SK-N-SH (cell line): ENCODE results near the gene NT5M. TPM values are rescaled to one million over a fixed set of nuclear protein-coding genes. Genes with fewer than 3 reads are reported as not detected.

Experiments used
- CTCF ChIA-PET: fragments of 300-600, 350-600 bp; formaldehyde crosslinking; extraction: SDS; loops from one replicate; lab custom pipeline; 2021; lab: Yijun Ruan, JAX
- POLR2A ChIA-PET: fragments of 350-600 bp; sonication (Branson Sonifier 250); formaldehyde crosslinking; extraction: SDS; loops from one replicate; lab custom pipeline; 2020; ENCODE audit warnings: antibody characterized with exemption, inconsistent platforms; lab: Yijun Ruan, JAX
- DNase-seq: peaks from one replicate; pipeline ENCODE4 v3.0.0; 2012
- H2AFZ ChIP-seq: fragments of 200-600 bp; sonication (generic); 2 replicates; pipeline ENCODE4 v1.8.1; 2016; ENCODE audit warnings: antibody characterized with exemption, mild to moderate bottlenecking, low read depth
- H3F3A ChIP-seq: fragments of 200-600 bp; sonication (generic); replicated peaks from 2 replicates; pipeline ENCODE3; 2016; ENCODE audit warnings: antibody characterized with exemption, mild to moderate bottlenecking; ENCODE audit not compliant: insufficient read depth
- H3K27ac ChIP-seq, 2 experiments: fragments of 200-500 bp in 1 of 2; fragments of 200-600 bp in 1 of 2; sonication (Bioruptor generic) in 1 of 2; sonication (generic), shearing (Covaris generic) in 1 of 2; 2 replicates each; pipeline versions ENCODE4 v1.5.1 to v1.6.1; 2014 to 2016; ENCODE audit warnings: low read depth in 2 of 2, inconsistent platforms in 1 of 2, low read length in 1 of 2, mild to moderate bottlenecking in 1 of 2, mixed read lengths in 1 of 2
- H3K27me3 ChIP-seq: fragments of 200-600 bp; sonication (generic), shearing (Covaris generic); 2 replicates; pipeline ENCODE4 v1.6.1; 2016; ENCODE audit warnings: mixed run types; ENCODE audit not compliant: insufficient read depth
- H3K36me3 ChIP-seq, 2 experiments: fragments of 200-500 bp in 1 of 2; fragments of 200-600 bp in 1 of 2; sonication (Bioruptor generic) in 1 of 2; sonication (generic) in 1 of 2; replicated peaks in 1 of 2; 2 replicates each; pipeline versions ENCODE3 to v1.5.1; 2014 to 2016; ENCODE audit warnings: low read length in 1 of 2, mild to moderate bottlenecking in 1 of 2; ENCODE audit not compliant: insufficient read depth in 2 of 2, control insufficient read depth in 1 of 2
- H3K4me1 ChIP-seq, 2 experiments: fragments of 200-500 bp in 1 of 2; fragments of 200-600 bp in 1 of 2; sonication (Bioruptor generic) in 1 of 2; sonication (generic), shearing (Covaris generic) in 1 of 2; 2 replicates each; pipeline versions ENCODE4 v1.5.1 to v1.6.1; 2014 to 2016; ENCODE audit warnings: low read depth in 1 of 2, low read length in 1 of 2, mixed run types in 1 of 2; ENCODE audit not compliant: insufficient read depth in 2 of 2, control insufficient read depth in 1 of 2
- H3K4me2 ChIP-seq: fragments of 200-600 bp; sonication (generic), shearing (Covaris generic); 2 replicates; pipeline ENCODE4 v1.6.1; 2017; ENCODE audit warnings: mixed run types
- H3K4me3 ChIP-seq, 2 experiments: fragments of 200-500 bp in 1 of 2; fragments of 200-600 bp in 1 of 2; sonication (Bioruptor generic) in 1 of 2; sonication (generic), shearing (Covaris generic) in 1 of 2; 2 replicates each; pipeline versions ENCODE4 v1.5.1 to v1.8.1; 2014 to 2016; ENCODE audit warnings: low read depth in 2 of 2, inconsistent platforms in 1 of 2, low read length in 1 of 2, mild to moderate bottlenecking in 1 of 2, mixed read lengths in 1 of 2, moderate library complexity in 1 of 2
- H3K79me2 ChIP-seq: fragments of 200-600 bp; sonication (generic); 2 replicates; pipeline ENCODE4 v1.8.1; 2017; ENCODE audit warnings: mild to moderate bottlenecking; ENCODE audit not compliant: insufficient read depth
- H3K9ac ChIP-seq: fragments of 200-600 bp; sonication (generic); 2 replicates; pipeline ENCODE4 v1.6.1; 2017; ENCODE audit warnings: mixed run types
- H3K9me2 ChIP-seq: fragments of 200-600 bp; sonication (generic); 2 replicates; pipeline ENCODE4 v1.6.1; 2017; ENCODE audit warnings: mixed run types
- H3K9me3 ChIP-seq: fragments of 200-600 bp; sonication (generic); 2 replicates; pipeline ENCODE4 v1.6.1; 2017; ENCODE audit warnings: mixed run types, mild to moderate bottlenecking, moderate library complexity
- H4K20me1 ChIP-seq: fragments of 200-600 bp; sonication (generic); 2 replicates; pipeline ENCODE4 v1.6.1; 2017; ENCODE audit warnings: mild to moderate bottlenecking, mixed run types; ENCODE audit not compliant: insufficient read depth
- CTCF ChIP-seq: fragments of 200-600 bp; sonication (generic); IDR thresholded peaks from 2 replicates; pipeline ENCODE4 v1.6.1; 2017; ENCODE audit warnings: antibody characterized with exemption, mild to moderate bottlenecking, moderate library complexity
- EZH2phosphoT487 ChIP-seq: fragments of 200-600 bp; sonication (generic); IDR thresholded peaks from 2 replicates; pipeline ENCODE4 v1.6.1; 2017; ENCODE audit warnings: low read depth, mixed run types, mild to moderate bottlenecking, antibody characterized with exemption, moderate library complexity, borderline replicate concordance
- FOXJ3 ChIP-seq: sonication (generic); formaldehyde crosslinking; IDR thresholded peaks from 2 replicates; pipeline ENCODE4 v1.5.1; 2020; ENCODE audit warnings: mild to moderate bottlenecking, missing genetic modification reagents
- GABPA ChIP-seq: IDR thresholded peaks from 2 replicates; pipeline ENCODE4 v1.4.0; 2012; ENCODE audit warnings: low read depth, mild to moderate bottlenecking
- GATA2 ChIP-seq: sonication (generic); formaldehyde crosslinking; IDR thresholded peaks from 2 replicates; pipeline ENCODE4 v1.5.0; 2020; ENCODE audit warnings: mild to moderate bottlenecking, missing genetic modification reagents
- IRF3 ChIP-seq: fragments of 150-350 bp; IDR thresholded peaks from 2 replicates; pipeline ENCODE4 v1.6.1; 2016; ENCODE audit warnings: mild to moderate bottlenecking, low read depth, low read length
- NFIC ChIP-seq: IDR thresholded peaks from 2 replicates; pipeline ENCODE4 v1.4.0; 2012; ENCODE audit warnings: borderline replicate concordance
- RCOR1 ChIP-seq: fragments of 150-350 bp; IDR thresholded peaks from 2 replicates; pipeline ENCODE4 v1.6.1; 2017; ENCODE audit warnings: antibody characterized with exemption, low read length
- SIN3A ChIP-seq: IDR thresholded peaks from 2 replicates; pipeline ENCODE4 v1.6.1; 2012; ENCODE audit warnings: low read depth, mild to moderate bottlenecking, low read length, moderate library complexity, borderline replicate concordance
- TAF1 ChIP-seq: IDR thresholded peaks from 2 replicates; pipeline ENCODE4 v1.6.1; 2012; ENCODE audit warnings: low read depth, mild to moderate bottlenecking, low read length, moderate library complexity, borderline replicate concordance
- TCF12 ChIP-seq: IDR thresholded peaks from 2 replicates; pipeline ENCODE4 v1.4.0; 2012
- ZBTB33 ChIP-seq: IDR thresholded peaks from 2 replicates; pipeline ENCODE4 v1.4.0; 2012; ENCODE audit warnings: low read depth, borderline replicate concordance
- WGBS: methylation state at CpG from one replicate; pipeline ENCODE4 v1.1.6; 2017; ENCODE audit warnings: low lambda C conversion rate; 5-methylcytosine and 5-hydroxymethylcytosine counted together
- polyA plus RNA-seq, 3 experiments: library from polyadenylated mRNA; depleted of rRNA; stranded (reverse); fragments of >200 nt; gene quantifications; 2 replicates each; pipeline ENCODE4 v1.2.3, GENCODE V29; 2012

Gene NT5M
- polyA plus RNA-seq, 1 of the 3 experiments (the other 2 are of a cell fraction): 3.9 TPM

DNA sequence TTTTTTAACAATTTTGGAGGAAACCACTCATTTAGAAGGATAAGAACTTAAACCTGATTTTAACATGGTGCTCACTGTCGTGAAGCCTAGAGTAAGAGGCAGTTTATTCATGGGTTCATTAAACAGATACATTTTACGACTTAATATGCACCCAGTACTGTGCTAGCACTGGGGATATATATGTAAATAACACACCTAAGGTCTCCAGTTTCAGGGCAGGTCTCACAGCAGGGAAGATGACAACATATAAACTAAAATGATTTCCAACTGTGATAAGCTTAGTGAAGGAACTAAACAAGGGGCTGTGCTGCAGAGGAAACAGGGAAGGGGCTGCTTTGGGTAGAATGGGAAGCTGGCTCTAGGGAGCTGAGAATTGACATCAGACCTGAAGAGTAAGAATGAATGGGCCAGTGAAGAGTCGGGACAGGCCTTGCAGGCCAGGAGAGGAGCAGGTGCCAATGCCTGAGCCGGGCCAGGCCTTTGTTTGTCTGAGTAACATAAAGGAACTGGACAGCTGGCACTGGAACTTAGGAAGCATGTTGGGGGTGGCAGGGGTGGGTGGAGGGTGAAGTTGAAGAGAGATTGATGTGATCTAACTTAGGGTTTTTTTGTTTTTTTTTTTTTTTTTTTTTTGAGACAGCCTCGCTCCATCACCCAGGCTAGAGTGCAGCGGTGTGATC, 12.1 kb downstream of the NT5M start (continued):
- TF ChIP-seq CTCF: no peak
- TF ChIP-seq IRF3: no peak

- H3K9me2 ChIP-seq: no peaks in the 10 kb centered on the region
- H3K9me3 ChIP-seq: no peaks in the 10 kb centered on the region
- H3K27me3 ChIP-seq: no peaks in the 10 kb centered on the region
- H3K4me3 ChIP-seq: no peak overlapping the region
- H3K27ac ChIP-seq: no peak overlapping the region
- POLR2A ChIA-PET: no interaction called here
- no peak overlapping the region for H3K4me2 ChIP-seq
- no peak overlapping the region for H2AFZ ChIP-seq
- no peaks in the 10 kb centered on the region for H4K20me1 ChIP-seq
- no peak overlapping the region for H3K9ac ChIP-seq
- TF ChIP-seq GABPA: no peak
- TF ChIP-seq ZBTB33: no peak
- TF ChIP-seq NFIC: no peak
- no peak for TF ChIP-seq GATA2 (CRISPR knock-in tag)
- no peak for TF ChIP-seq SIN3A
- WGBS: 89% methylated on average over 16 of the region's 16 CpGs
- CTCF ChIA-PET: no interaction called here
- H3K36me3 ChIP-seq: no peaks in the 10 kb centered on the region
- no peaks in the 10 kb centered on the region for H3K79me2 ChIP-seq
- H3F3A ChIP-seq: no peaks in the 10 kb centered on the region
- DNase-seq: no peak
- H3K4me1 ChIP-seq: no peaks in the 10 kb centered on the region
Measured at GRCh38 chr17:17320188-17320910, 17.2 kb downstream of the NT5M start.

DNA sequence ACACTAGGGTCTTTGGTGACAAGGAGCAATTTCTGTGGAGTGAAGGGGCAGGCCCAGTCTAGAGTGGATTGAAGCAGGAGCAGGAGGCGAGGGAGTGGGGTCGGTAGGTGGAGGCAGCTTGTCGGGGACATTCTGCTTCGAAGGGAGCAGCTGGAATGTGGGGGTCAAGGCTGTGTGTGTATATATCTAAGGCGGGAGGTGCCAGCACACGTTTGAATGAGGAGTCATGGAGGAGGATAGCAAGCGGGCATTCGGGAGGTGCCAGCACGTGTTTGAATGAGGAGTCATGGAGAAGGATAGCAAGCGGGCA, 17.7 kb downstream of the NT5M start:
- Histone ChIP-seq H3K27me3 (no peaks in the 10 kb centered on the region), H3K9me2 (no peaks in the 10 kb centered on the region), H3K4me1 (no peaks in the 10 kb centered on the region), H3K4me3 (no peak overlapping the region), H3K9ac (no peak overlapping the region), H3F3A (no peaks in the 10 kb centered on the region), H3K9me3 (no peaks in the 10 kb centered on the region), H2AFZ (no peak overlapping the region), H3K4me2 (no peak overlapping the region), H3K27ac (no peak overlapping the region), H3K36me3 (no peaks in the 10 kb centered on the region), H4K20me1 (no peaks in the 10 kb centered on the region), H3K79me2 (no peaks in the 10 kb centered on the region)
- ChIA-PET CTCF (no interaction called here), POLR2A (no interaction called here)
- no peak for TF ChIP-seq RCOR1
- TF ChIP-seq NFIC: no peak
- no peak for TF ChIP-seq EZH2phosphoT487
- no peak for TF ChIP-seq TCF12
- no peak for TF ChIP-seq TAF1
- TF ChIP-seq FOXJ3 (CRISPR knock-in tag): no peak
- WGBS: 92% methylated on average over 10 of the region's 10 CpGs
- DNase-seq: no peak
